NOMO-1 treated with dmso at 0.1 percent for 144 hours (cell line): Measurements from ENCODE around the gene MADCAM1.
A peak's percentile ranks its signal among the peaks of the same experiment; 100 is the strongest.

Source experiments
- DNase-seq: peaks from one replicate; lab custom pipeline; 2025; ENCODE audit not compliant: unreplicated experiment; lab: John Stamatoyannopoulos, UW

MADCAM1 gene

DNA sequence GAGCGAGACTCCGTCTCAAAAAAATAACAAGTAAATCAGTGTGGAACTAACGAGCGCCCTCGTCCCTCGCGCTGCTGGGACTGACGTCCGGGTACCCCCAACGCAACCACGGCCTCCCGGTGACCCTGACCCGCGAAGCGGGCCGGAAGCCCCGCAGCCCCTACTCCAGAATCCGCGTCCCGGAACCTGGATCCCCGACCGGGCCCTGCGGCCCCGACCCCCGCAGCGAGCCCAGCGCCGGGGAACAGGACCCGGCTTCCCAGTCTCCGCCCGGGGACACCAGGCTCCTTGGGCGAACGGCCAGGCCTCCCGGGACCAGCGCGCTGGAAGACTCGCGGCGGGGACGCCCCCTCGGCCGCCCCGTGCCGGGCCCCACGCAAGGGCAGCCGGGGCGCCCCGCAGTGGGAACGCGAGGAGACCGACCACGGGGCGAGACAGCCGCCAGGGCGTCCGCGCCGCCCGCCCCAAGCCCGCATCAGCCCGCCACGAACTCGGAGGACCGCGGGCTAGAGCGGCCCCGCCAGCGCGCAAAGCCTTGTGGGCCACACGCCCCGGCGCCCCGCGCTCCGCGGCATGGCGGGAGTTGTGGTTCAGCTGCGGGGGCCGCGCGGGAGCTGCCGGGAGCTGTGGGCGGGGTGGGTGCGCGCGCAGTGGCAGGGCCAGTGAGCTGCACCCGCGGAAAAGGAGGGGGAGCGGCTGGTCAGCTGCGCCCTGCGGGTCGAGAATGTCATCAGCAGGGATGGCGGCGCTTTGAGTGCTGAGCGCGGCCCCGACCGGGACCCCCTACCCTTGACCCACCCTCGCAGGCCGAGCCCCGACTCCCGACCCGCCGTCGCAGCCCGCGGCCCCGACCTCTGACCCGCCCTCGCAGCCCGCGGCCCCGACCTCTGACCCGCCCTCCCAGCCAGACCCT, 7.5 kb upstream of the MADCAM1 start:
- peak; percentile 86 for DNase-seq

DNA sequence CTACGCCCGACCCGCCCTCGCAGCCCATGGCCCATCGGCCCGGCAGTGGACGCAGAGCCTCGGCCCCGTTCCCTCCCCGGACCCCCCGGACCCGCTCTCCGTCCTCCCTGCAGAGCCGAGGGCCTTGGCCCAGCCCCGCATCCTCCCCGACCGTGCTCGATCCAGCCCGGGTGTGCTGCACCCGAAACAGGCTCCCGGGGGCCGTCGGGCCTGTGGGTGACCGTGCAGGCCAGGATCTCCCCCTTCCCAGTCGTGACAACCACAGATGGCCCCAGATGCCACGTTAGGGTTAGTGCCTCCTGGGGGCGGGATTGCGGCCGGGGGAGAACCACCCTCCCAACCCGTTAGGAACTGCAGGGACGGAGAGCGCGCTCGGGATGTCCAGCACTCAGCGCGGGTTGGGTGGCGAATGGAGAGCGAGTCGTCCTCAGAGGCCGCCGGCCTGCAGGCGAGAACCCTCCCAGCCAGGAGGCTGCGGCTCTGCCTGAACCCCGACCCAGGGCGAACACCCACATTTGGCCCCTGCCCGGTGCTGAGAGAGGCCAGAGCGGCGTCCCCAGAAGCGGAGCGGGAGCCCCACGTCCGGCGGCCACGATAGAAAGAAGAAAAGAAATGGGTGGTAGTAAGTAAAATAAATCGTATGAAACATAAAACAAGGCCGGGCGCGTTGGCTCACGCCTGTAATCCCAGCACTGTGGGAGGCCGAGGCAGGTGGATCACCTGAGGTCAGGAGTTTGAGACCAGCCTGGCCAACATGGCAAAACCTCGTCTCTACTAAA, 6.7 kb upstream of the MADCAM1 start:
- no peak for DNase-seq

DNA sequence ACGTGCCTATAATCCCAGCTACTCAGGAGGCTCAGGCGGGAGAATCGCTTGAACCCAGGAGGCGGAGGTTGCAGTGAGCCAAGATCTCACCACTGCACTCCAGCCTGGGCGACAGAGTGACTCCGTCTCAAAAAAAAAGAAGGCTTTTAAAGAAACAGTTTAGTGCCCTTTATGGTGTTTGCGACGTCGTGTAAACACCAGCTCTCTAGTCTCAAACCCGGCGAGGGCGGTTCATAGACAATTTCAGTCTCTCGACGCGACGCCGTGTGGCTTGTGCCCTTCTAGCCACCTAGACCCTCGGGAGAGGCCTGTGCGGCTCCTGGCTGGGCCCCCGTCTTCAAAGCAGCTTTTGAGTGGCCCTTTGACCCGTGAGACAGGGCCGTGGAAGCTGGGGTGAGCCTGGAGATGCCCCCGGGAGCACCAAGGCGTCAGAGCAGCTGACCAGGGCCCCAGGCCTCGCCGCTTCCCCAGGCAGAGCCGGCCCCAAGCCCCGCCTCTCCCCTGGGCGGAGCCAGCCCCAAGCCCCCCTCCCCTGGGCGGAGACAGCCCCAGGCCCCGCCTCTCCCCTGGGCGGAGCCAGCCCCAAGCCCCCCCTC, 5.0 kb upstream of the MADCAM1 start:
- no peak for DNase-seq

DNA sequence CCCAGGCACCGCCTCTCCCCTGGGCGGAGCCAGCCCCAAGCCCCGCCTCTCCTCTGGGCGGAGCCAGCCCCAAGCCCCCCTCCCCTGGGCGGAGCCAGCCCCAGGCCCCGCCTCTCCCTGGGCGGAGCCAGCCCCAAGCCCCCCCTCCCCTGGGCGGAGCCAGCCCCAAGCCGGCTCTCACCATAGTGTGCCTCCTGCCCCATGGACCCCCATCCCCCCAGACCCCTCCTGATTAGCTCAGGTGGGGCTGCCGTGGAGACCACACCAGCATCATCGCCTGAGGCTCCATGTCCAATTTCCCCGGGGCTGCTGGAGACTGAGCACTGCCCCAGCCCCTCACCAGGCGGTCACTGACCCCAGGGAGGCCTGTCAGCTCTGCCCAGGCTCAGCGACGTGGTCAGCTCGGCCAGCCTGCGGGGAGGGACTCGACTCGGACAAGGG, 4.2 kb upstream of the MADCAM1 start:
- DNase-seq = no peak

DNA sequence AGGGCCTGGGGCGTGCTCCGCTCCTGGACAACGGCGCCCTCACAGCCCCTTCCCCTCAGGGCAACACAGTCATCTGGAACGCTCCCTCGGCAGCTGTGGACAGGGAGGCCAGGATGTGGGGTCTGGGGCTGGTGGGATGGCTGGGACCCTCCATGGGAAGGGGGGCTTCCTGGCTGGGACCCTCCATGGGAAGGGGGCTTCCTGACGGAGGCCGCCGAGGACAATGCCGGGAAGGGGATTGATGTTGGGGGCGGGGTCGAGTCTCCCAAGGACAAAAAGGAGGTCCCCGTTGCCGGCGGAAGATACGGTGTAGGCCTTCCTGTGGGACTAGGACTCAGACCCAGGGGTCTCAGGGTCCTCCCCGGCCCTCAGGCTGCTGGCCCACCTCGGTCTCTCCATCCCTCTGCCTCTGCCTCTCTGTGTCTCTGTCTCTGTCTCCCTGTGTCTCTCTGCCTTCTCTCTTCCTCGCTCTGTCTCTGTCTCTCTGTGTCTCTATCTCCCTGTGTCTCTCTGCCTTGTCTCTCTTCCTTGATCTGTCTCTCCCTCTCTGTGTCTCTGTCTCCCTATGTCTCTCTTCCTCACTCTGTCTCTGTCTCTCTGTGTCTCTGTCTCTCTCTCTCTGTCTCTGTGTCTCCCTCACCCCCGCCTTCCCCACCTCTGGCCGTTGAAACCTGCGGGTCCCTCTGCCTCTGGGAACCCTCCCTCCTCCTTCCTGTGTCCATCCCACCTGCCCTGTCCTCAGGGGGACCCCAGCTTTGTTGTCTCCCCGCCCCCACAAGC, 2.7 kb upstream of the MADCAM1 start:
- DNase-seq = no peak

DNA sequence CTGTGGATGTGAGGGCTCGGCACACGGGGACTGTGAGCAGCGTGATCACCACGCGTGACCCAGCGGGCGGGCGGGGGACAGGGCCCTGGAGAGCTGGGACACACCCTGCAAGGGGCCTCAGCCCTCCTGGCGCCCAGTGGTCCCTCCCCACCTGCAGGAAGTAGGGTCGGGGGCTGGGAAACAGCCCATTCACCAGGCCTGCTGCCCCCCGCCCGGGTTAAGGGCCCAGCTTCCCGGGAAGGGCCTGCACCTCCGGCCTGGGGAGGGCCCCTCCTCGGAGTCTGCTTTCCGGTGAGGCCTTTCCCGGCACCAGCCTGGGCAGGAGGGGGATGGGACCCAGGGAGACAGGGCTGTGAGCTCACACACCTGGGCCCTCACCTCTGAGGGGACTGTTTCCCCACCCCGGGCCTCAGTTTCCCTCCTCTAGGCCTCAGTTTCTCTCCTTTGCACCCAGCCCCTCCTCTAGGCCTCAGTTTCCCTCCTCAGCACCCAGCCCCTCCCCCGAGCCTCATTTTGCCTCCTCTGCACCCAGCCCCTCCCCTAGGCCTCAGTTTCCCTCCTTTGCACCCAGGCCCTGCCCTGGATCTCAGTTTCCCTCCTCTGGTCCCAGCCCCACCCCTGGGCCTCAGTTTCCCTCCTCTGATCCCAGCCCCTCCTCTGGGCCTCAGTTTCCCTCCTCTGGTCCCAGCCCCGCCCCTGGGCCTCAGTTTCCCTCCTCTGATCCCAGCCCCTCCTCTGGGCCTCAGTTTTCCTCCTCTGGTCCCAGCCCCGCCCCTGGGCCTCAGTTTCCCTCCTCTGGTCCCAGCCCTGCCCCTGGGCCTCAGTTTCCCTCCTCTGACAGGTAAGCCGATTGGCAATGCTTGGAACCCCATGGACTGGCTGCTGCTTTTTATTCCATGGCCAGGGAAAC, 1.9 kb upstream of the MADCAM1 start:
- no peak for DNase-seq

DNA sequence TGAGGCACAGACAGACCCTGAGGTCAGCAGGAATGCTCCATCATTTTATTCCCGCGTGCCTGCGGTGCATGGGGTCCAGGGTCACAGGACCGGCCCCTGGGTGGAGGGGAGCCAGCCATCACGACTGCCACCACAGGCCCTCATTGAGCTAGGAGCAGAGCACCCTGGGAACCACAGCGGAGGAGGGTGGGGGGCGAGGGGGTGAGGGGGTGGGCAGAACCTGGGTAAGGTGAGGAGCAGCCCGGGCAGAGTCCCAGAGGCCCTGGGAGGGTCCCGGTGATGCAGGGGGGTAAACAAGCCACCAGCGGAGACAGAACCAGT, 1.2 kb upstream of the MADCAM1 start:
- no peak for DNase-seq

DNA sequence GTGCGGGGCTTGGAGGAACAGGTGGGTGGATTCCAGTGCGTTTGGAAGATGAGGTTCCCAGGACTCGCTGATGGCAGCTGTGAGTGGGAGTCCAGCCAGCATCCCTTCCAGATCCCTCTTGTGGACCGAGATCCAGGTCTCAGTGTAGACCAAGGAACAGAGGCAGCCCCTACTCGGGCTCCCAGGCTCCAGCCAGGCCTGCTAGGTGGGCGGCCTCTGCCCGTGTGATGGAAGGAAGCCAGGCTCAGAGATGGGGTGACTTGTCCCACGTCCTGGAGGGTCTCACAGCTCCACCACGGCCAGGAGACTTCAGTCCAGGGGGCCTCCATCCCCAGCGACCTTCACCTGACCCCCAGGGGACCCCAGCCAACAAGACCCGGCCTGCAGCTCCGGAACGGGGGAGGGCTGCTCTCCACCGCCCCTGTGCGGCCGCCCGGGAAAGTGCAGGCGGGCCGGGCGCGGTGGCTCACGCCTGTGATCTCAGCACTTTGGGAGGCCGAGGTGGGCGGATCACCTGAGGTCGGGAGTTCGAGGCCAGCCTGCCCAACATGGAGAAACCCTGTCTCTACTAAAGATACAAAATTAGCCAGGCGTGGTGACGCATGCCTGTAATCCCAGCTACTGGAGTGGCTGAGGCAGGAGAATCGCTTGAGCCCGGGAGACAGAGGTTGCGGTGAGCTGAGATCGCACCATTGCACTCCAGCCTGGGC, 729 bp upstream of the MADCAM1 start:
- DNase-seq = no peak

DNA sequence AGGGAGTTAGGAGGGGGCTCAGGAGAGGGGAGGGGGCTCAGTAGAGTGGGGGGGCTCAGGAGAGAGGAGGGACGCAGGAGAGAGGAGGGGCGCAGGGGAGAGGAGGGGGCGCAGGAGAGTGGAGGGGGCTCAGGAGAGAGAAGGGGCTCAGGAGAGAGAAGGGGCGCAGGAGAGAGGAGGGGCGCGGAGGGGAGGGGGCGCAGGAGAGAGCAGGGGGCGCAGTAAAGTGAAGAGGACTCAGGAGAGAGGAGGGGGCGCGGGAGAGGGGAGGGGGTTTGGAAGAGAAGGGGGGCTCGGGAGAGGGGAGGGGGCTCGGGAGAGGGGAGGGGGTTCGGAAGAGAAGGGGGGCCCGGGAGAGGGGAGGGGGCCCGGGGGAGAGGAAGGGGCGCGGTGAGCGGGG, 700 bp downstream of the MADCAM1 start:
- no peak for DNase-seq

DNA sequence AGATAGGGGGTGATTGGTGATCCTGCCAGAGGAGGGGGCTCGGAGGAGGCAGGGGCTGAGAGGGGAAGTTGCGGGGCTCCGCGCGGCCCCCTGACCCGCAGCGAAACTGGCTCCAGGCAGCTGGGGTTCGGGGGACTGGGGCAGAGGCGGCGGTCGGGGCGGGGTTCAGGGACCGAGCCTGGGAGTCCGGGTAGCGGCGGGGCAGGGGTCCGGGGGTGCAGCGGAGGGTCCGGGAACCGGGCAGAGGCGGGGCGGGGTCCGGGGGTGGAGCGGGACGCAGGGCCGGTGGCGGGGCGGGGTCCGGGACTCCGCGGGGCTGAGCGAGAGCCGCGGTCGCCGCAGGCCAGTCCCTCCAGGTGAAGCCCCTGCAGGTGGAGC, 1.2 kb downstream of the MADCAM1 start:
- DNase-seq = no peak

DNA sequence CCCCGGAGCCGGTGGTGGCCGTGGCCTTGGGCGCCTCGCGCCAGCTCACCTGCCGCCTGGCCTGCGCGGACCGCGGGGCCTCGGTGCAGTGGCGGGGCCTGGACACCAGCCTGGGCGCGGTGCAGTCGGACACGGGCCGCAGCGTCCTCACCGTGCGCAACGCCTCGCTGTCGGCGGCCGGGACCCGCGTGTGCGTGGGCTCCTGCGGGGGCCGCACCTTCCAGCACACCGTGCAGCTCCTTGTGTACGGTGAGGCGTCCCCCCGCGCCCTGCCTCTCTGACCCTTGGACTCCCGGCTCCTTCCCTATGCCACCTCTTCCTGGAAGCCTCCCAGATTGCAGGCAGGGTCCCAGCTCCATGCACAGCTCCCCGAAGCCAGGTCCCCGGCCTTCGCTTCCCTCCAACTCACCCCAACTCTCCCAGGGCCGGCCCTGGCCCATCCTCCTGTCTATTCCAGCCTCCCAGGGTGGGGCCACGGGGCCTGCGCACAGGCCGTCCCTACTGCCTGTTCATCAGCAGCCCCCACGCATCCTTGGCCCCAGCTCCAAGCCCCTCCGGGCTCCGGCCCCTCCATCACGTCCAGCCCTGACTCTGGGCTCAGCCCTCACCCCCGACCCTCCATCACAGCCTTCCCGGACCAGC, 1.7 kb downstream of the MADCAM1 start:
- DNase-seq = no peak

DNA sequence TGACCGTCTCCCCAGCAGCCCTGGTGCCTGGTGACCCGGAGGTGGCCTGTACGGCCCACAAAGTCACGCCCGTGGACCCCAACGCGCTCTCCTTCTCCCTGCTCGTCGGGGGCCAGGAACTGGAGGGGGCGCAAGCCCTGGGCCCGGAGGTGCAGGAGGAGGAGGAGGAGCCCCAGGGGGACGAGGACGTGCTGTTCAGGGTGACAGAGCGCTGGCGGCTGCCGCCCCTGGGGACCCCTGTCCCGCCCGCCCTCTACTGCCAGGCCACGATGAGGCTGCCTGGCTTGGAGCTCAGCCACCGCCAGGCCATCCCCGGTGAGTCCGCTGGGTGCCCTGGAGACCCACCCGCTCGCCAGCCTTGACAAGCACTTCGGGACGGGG, 2.2 kb downstream of the MADCAM1 start:
- DNase-seq = no peak

DNA sequence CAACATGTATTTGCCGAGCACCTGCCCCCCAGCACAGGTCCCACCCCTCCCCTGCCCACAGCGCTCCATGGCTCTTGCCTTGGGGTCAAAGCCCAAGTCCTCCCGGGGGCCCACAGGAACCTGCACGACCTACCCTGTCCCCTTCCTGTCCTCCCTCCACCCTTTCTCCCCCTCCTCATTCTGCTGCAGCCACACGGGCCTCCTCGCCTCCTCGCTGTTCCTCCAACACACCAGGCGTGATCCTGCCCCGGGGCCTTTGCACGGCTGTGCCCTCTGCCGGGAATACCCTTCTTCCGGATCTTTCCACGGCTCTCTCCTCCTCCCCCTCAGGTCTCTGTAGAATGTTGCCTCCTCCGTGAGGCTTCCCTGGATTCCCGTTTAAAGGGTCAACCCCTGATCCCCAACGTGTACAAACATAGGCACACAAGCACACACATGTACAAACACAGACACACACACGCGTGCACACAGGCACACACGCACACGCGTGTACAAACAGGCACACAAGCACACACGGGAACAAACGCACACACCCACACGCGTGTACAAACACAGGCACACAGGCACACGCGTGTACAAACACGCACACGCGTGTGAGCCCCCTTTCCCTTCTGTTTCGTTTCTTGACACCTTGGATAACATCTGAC, 2.8 kb downstream of the MADCAM1 start:
- DNase-seq = no peak

DNA sequence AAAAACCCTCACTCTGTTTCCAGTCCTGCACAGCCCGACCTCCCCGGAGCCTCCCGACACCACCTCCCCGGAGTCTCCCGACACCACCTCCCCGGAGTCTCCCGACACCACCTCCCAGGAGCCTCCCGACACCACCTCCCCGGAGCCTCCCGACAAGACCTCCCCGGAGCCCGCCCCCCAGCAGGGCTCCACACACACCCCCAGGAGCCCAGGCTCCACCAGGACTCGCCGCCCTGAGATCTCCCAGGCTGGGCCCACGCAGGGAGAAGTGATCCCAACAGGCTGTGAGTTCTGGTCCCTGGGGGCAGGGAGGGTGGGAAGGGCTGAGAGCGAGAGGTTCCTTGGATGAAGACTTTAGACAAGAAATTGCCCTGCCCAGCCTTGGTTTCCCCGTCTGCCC, 5.4 kb downstream of the MADCAM1 start:
- no peak for DNase-seq

DNA sequence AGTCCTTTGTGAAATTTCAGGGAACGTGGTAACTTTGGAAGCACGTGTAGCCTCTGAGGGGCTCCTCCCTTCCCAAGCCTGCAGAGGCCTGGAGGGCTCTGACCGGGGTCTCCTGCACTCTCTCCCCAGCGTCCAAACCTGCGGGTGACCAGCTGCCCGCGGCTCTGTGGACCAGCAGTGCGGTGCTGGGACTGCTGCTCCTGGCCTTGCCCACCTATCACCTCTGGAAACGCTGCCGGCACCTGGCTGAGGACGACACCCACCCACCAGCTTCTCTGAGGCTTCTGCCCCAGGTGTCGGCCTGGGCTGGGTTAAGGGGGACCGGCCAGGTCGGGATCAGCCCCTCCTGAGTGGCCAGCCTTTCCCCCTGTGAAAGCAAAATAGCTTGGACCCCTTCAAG, 8.3 kb downstream of the MADCAM1 start:
- no peak for DNase-seq

DNA sequence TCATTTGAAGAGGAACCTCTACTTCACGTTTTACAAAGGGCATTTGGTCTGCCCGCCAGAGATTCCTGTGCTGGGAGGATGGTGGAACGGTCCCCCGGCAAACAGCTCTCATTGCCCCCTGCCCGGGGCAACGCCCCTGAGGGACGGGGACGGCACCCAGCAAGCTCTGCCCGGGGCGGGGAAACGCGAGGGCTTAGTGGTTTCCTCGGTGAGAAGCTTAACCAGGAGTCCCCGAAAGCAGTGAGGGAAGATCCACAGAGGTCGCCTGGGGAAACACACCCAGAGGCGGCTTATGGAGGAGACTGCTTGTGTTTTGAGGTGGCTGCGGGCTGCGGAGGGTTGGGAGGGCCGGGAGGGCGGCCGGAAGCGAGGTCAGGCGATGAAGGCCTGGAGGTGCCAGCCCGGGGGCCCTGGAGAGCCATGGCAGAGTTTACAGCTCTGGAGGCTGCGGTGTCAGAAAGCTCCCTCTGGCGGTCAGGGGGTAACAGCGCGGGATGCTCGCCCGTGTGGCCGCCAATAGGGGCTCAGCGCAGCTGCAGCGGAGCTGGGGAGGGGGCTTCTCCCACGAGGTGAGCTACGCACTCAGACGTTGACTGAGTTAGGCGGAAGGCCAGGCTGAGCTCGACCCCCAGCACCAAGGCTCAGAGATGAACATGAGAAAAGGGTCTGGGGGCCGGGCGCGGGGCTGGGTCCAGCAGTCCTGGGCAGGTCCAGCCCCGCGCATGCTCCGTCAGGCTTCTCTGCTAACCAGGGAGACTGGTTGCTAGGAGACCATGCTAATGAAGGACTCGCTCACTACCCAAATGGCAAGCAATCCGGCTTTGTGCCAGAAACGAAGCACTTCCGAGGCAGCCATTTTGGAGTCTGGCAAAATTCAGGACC, 10.4 kb downstream of the MADCAM1 start:
- peak; percentile 95 for DNase-seq

DNA sequence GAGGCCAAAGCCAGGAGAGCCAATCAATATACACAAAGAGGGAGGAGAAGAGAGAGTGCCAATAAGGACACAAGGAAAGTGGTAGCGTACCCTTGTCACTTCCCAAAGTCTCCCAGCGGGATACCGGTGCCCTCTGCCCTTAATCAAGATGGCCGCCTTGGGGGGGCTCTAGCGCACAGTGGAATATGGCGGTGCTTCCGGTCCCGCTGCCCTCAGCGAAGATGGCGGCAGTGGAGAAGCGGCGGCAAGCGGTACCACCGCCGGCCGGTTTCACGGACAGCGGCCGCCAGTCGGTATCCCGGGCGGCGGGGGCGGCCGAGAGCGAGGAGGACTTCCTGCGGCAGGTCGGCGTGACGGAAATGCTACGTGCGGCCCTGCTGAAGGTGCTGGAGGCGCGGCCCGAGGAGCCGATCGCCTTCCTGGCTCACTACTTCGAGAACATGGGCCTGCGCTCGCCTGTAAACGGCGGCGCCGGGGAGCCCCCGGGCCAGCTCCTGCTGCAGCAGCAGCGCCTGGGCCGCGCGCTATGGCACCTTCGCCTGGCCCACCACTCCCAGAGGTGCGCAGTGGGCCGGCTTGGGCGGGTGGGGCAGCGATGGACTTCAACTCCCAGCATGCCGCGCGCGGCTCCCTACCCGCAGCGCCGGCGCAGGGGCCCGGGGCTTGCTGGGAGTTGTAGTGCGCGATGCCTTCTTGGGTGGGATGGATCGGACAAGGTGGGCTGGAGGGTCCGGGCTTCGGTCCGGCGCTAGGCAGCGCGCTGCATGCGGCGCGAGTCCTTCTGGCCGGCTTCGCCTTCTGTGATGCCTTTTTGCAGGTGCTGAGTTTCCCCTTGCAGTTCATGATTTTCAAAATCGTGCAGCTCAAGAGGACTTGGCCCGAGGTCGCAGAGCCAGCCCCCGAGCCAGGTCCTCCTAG, 11.3 kb downstream of the MADCAM1 start, which contains the start of gene TPGS1:
TSS of gene TPGS1 (plus strand) at position 212 of the 918 bp plus-strand sequence. CDS start at position 222, 10 bp downstream.
- peak; percentile 60 for DNase-seq
